Fibroblast of pulmonary artery (primary cell): ENCODE measurements around the gene ABCC10.
"Not testable (repeated sequence)": the region's sequence is repeated elsewhere in the genome, so short reads cannot be mapped to it uniquely, and the experiment has no call there.

Experiments
- DNase-seq: peaks from one replicate; pipeline ENCODE4 v3.0.0-alpha.2; 2010; ENCODE audit warnings: low read depth
- H3K4me3 ChIP-seq: replicated peaks from 2 replicates; pipeline ENCODE4 v1.5.1; 2011; ENCODE audit warnings: low read depth, mild to moderate bottlenecking, control low read depth, low read length, moderate library complexity
- TF ChIP-seq, protein P1 (sequence below): IDR thresholded peaks from 2 replicates; pipeline ENCODE4 v1.5.1; 2011; ENCODE audit warnings: mild to moderate bottlenecking, control low read depth, low read length, inconsistent platforms; ENCODE audit errors: missing control alignments

The ABCC10 gene, protein sequence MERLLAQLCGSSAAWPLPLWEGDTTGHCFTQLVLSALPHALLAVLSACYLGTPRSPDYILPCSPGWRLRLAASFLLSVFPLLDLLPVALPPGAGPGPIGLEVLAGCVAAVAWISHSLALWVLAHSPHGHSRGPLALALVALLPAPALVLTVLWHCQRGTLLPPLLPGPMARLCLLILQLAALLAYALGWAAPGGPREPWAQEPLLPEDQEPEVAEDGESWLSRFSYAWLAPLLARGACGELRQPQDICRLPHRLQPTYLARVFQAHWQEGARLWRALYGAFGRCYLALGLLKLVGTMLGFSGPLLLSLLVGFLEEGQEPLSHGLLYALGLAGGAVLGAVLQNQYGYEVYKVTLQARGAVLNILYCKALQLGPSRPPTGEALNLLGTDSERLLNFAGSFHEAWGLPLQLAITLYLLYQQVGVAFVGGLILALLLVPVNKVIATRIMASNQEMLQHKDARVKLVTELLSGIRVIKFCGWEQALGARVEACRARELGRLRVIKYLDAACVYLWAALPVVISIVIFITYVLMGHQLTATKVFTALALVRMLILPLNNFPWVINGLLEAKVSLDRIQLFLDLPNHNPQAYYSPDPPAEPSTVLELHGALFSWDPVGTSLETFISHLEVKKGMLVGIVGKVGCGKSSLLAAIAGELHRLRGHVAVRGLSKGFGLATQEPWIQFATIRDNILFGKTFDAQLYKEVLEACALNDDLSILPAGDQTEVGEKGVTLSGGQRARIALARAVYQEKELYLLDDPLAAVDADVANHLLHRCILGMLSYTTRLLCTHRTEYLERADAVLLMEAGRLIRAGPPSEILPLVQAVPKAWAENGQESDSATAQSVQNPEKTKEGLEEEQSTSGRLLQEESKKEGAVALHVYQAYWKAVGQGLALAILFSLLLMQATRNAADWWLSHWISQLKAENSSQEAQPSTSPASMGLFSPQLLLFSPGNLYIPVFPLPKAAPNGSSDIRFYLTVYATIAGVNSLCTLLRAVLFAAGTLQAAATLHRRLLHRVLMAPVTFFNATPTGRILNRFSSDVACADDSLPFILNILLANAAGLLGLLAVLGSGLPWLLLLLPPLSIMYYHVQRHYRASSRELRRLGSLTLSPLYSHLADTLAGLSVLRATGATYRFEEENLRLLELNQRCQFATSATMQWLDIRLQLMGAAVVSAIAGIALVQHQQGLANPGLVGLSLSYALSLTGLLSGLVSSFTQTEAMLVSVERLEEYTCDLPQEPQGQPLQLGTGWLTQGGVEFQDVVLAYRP (N-terminal part only)

DNA sequence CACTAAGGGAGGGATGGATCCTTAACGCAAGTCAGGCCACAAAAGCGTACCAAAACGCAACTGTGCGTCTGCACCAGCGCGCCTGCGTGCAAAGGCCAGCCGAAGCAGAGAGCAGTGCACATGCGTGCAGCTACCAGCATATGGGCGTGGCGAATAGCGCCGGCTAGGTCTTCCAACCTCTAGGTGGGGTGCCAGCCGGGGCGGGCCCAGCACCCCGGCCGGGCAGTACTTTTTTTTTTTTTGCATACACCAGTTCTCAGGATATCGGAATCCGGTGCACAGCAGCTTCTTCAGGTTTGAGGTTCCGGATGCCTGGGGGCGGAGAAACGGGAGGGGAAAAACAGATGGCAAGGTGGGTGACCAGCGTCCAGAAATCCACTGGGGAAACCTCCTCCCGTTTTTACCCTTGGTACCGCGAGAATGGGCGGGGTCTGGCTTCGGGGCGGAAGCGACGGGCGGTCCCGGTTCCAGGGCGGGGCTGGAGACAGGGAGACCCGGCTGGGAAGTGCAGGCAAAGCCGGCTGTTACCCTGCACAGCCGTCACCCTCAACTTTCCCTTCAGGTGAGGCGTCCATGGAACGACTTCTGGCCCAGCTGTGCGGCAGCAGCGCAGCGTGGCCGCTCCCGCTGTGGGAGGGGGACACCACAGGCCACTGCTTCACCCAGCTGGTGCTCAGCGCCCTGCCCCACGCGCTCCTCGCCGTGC, at the start of gene ABCC10:
Gene ABCC10 (plus strand): TSS at position 136 of the 706 bp plus-strand sequence. CDS start 438 bp downstream, at position 574.
- H3K4me3 ChIP-seq: peak within 1 kb of the TSS; percentile 94
- peak; percentile 98 for DNase-seq
- TF ChIP-seq, protein P1, sequence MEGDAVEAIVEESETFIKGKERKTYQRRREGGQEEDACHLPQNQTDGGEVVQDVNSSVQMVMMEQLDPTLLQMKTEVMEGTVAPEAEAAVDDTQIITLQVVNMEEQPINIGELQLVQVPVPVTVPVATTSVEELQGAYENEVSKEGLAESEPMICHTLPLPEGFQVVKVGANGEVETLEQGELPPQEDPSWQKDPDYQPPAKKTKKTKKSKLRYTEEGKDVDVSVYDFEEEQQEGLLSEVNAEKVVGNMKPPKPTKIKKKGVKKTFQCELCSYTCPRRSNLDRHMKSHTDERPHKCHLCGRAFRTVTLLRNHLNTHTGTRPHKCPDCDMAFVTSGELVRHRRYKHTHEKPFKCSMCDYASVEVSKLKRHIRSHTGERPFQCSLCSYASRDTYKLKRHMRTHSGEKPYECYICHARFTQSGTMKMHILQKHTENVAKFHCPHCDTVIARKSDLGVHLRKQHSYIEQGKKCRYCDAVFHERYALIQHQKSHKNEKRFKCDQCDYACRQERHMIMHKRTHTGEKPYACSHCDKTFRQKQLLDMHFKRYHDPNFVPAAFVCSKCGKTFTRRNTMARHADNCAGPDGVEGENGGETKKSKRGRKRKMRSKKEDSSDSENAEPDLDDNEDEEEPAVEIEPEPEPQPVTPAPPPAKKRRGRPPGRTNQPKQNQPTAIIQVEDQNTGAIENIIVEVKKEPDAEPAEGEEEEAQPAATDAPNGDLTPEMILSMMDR: peak; percentile 37

DNA sequence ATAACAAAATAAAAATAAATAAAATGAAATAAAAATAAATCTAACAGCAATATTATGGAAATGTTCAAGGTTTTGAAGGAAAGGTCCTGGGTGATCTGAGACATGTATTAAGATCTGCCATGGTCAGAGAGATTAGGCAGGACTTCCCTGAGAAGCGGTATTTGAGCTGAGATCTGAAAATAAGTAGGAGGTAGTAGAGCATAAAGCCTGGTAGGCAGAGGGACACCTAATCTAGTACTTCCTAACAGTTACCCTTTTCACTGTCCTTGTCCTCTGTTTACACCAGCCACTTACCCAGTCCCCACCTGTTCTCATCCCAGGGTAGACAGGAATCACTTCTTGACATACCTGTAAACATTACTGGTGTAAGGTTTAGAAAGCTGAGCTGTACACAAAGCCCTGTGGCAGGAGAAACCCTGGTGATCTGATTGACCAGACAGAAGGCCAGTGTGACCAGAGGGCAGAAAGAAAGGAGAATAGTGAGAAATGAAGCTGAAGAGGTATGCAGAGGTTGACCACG, 49.6 kb upstream of the ABCC10 start:
- no peak overlapping the region for H3K4me3 ChIP-seq
- TF ChIP-seq, protein P1: no peak
- no peak for DNase-seq

DNA sequence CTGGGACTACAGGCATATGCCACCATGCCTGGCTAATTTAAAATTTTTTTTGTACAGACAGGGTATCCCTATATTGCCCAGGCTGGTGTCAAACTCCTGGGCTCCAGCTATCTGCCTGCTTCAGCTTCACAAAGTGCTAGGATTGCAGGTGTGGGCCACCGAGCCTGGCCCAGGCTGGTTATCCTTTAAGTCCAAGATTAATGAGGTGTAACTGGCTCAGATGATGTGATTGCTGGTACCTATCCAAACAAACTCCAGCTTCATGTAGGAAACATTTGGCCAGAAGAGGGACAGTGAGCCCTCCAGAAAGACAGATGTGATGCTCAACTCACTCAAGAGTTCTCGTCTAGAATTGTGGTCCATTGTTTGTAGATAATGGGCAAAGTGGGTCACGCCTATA, 48.7 kb upstream of the ABCC10 start:
- TF ChIP-seq, protein P1: no peak
- DNase-seq: no peak
- no peak overlapping the region for H3K4me3 ChIP-seq

DNA sequence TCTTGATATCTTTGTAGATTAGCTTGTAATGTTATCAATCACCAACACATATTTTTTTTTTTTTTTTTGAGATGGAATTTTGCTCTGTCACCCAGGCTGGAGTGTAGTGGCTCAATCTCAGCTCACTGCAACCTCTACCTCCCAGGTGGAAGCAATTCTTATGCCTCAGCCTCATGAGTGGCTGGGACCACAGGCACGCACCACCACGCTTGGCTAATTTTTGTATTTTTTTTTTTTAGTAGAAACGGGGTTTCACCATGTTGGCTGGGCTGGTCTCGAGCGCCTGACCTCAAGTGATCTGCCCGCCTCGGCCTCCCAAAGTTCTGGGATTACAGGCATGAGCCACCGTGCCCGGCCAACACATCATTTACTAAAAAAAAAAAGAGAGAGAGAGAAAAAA, 46.5 kb upstream of the ABCC10 start:
- H3K4me3 ChIP-seq: not testable (repeated sequence)

DNA sequence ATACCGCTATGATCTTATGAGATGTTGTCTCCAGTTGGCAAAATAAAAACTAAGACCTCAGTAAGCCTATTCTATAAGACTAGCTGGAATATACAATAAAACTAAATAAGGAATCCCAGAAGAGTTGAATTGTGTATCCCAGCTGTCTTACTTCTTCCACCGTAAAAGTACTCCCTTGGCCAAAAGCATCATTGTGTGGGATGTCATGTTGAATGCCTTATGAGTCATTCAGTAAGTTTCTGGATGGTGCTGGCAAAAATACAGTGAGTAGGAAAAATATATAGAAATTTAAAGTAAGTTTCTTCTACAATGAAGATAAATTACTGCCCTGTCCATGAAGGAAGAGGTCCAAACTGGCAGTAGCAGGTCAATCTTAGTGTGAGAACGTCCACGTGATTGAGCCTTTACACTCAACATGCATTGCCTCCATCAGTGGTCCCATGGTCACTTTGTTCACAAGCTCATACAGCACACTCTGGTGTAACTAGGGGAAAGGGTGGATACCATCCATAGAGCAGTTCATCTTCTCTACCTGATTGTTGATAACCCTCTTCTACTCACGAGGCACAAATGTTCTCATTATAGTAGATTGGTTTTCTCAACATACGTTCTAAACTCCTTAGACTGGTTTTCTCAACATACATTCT, 44.2 kb upstream of the ABCC10 start:
- TF ChIP-seq, protein P1: no peak
- peak; percentile 78 for DNase-seq
- no peak overlapping the region for H3K4me3 ChIP-seq

More for the DNA sequence above, 46.5 kb upstream of the ABCC10 start:
- not testable (repeated sequence) for DNase-seq

DNA sequence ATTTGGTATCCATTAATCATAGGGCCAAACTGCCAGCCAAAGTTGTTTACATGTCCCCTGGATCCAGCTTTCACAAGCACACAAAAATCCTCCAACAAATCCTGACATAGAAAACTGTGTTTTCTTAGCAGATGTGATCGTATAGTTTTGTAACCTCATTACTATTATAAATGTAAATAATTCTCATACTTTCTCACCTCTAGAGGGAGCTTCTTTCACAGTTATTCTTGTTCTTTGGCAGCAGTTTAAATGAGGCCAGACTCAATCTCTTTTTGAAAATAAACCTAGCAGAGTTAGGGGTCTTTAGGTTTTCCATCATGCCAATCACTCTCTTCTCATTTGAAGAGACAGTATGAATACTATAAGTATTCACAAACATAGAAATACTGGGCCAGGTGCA, 40.8 kb upstream of the ABCC10 start:
- H3K4me3 ChIP-seq: no peak overlapping the region
- TF ChIP-seq, protein P1: no peak
- DNase-seq: no peak
